HEK293 (cell line): ENCODE results near the gene C11orf98.

ENCODE experiments used
- CTCF ChIA-PET: fragments of 350-600 bp; formaldehyde crosslinking; extraction: SDS; loops from one replicate; lab custom pipeline; 2021; ENCODE audit warnings: antibody characterized with exemption; lab: Yijun Ruan, JAX
- POLR2A ChIA-PET: fragments of 300-600 bp; formaldehyde crosslinking; extraction: SDS; loops from one replicate; lab custom pipeline; 2020; ENCODE audit warnings: antibody characterized with exemption, inconsistent platforms; lab: Yijun Ruan, JAX
- H3K27ac ChIP-seq: fragments of 200-500 bp; sonication (Bioruptor generic); 2 replicates; pipeline ENCODE4 v1.5.1; 2014; ENCODE audit warnings: low read depth, low read length, control low read depth, inconsistent platforms; ENCODE audit errors: extremely low read depth
- H3K36me3 ChIP-seq, 2 experiments: fragments of 200-500 bp in 1 of 2; sonication (Bioruptor generic) in 1 of 2; 1 replicate in 1 of 2; 2 replicates in 1 of 2; pipeline ENCODE4 v1.5.1; 2014 to 2017; ENCODE audit warnings: inconsistent platforms in 2 of 2, low read length in 2 of 2; ENCODE audit not compliant: control insufficient read depth in 2 of 2, insufficient read depth in 1 of 2
- H3K4me1 ChIP-seq: fragments of 200-500 bp; sonication (Bioruptor generic); 2 replicates; pipeline ENCODE4 v1.5.1; 2014; ENCODE audit warnings: mild to moderate bottlenecking, low read length, inconsistent platforms; ENCODE audit not compliant: control insufficient read depth, insufficient read depth
- H3K4me3 ChIP-seq: 2 replicates; pipeline ENCODE4 v1.5.1; 2011; ENCODE audit warnings: low read depth, mild to moderate bottlenecking, control low read depth, low read length, moderate library complexity
- H3K9me3 ChIP-seq: fragments of 200-500 bp; sonication (Bioruptor generic); 2 replicates; pipeline ENCODE4 v1.5.1; 2014; ENCODE audit warnings: low read depth, low read length, inconsistent platforms; ENCODE audit not compliant: control insufficient read depth, insufficient read depth
- EGR2 ChIP-seq: fragments of 450-650 bp; formaldehyde crosslinking; IDR thresholded peaks from 2 replicates; pipeline ENCODE4 v1.5.1; 2016; ENCODE audit warnings: low read depth, missing biosample characterization, missing genetic modification characterization
- GLI2 ChIP-seq: fragments of 450-650 bp; formaldehyde crosslinking; IDR thresholded peaks from 2 replicates; pipeline ENCODE4; 2017; ENCODE audit warnings: missing biosample characterization, missing genetic modification characterization, low read depth, borderline replicate concordance
- KLF7 ChIP-seq: fragments of 450-650 bp; formaldehyde crosslinking; IDR thresholded peaks from 2 replicates; pipeline ENCODE4 v1.5.1; 2016; ENCODE audit warnings: missing biosample characterization, missing genetic modification characterization, borderline replicate concordance
- OSR2 ChIP-seq: fragments of 450-650 bp; formaldehyde crosslinking; IDR thresholded peaks from 2 replicates; pipeline ENCODE4 v1.5.1; 2016; ENCODE audit warnings: missing biosample characterization, missing genetic modification characterization
- SP2 ChIP-seq: fragments of 450-650 bp; formaldehyde crosslinking; IDR thresholded peaks from 2 replicates; pipeline ENCODE4 v1.5.1; 2016; ENCODE audit warnings: missing biosample characterization, missing genetic modification characterization
- SP3 ChIP-seq: fragments of 450-650 bp; formaldehyde crosslinking; IDR thresholded peaks from 2 replicates; pipeline ENCODE4 v1.5.1; 2016; ENCODE audit warnings: missing biosample characterization, missing genetic modification characterization
- TRIM28 ChIP-seq: IDR thresholded peaks from 2 replicates; pipeline ENCODE4 v1.6.1; 2011; ENCODE audit warnings: low read length, control low read depth, borderline replicate concordance
- ZFP69B ChIP-seq: fragments of 450-650 bp; formaldehyde crosslinking; IDR thresholded peaks from 2 replicates; pipeline ENCODE4 v1.5.1; 2016; ENCODE audit warnings: missing biosample characterization, missing genetic modification characterization
- ZNF221 ChIP-seq: fragments of 450-650 bp; formaldehyde crosslinking; IDR thresholded peaks from 2 replicates; pipeline ENCODE4 v1.5.1; 2017; ENCODE audit warnings: missing biosample characterization, missing genetic modification characterization, borderline replicate concordance
- ZNF311 ChIP-seq: fragments of 450-650 bp; formaldehyde crosslinking; IDR thresholded peaks from 2 replicates; pipeline ENCODE4 v1.5.1; 2017; ENCODE audit warnings: missing biosample characterization, missing genetic modification characterization, borderline replicate concordance
- ZNF324 ChIP-seq: fragments of 450-650 bp; formaldehyde crosslinking; IDR thresholded peaks from 2 replicates; pipeline ENCODE4 v1.5.1; 2016; ENCODE audit warnings: missing biosample characterization, missing genetic modification characterization
- ZNF350 ChIP-seq: fragments of 450-650 bp; formaldehyde crosslinking; IDR thresholded peaks from 2 replicates; pipeline ENCODE4 v1.5.0; 2017; ENCODE audit warnings: missing biosample characterization, mild to moderate bottlenecking, missing genetic modification characterization
- ZNF600 ChIP-seq: fragments of 450-650 bp; formaldehyde crosslinking; IDR thresholded peaks from 2 replicates; pipeline ENCODE4 v1.5.1; 2016; ENCODE audit warnings: missing biosample characterization, missing genetic modification characterization
- ZNF626 ChIP-seq: fragments of 450-650 bp; sonication (Bioruptor Pico); formaldehyde crosslinking; IDR thresholded peaks from 2 replicates; pipeline ENCODE4 v1.5.1; 2018; ENCODE audit warnings: missing biosample characterization, missing genetic modification characterization, inconsistent platforms
- ZNF664 ChIP-seq: fragments of 450-650 bp; formaldehyde crosslinking; IDR thresholded peaks from 2 replicates; pipeline ENCODE4 v1.5.1; 2016; ENCODE audit warnings: missing biosample characterization, missing genetic modification characterization
- TF ChIP-seq, protein P1 (sequence below): fragments of 450-650 bp; formaldehyde crosslinking; IDR thresholded peaks from 2 replicates; pipeline ENCODE4 v1.5.1; 2016; ENCODE audit warnings: missing biosample characterization, missing genetic modification characterization
- TF ChIP-seq, protein P2 (sequence below): fragments of 450-650 bp; formaldehyde crosslinking; IDR thresholded peaks from 2 replicates; pipeline ENCODE4 v1.5.1; 2016; ENCODE audit warnings: missing biosample characterization, missing genetic modification characterization
- TF ChIP-seq, protein P3 (sequence below): fragments of 450-650 bp; formaldehyde crosslinking; IDR thresholded peaks from 2 replicates; pipeline ENCODE4 v1.5.1; 2017; ENCODE audit warnings: missing biosample characterization, missing genetic modification characterization
- TF ChIP-seq, protein P4 (sequence below): fragments of 450-650 bp; formaldehyde crosslinking; IDR thresholded peaks from 2 replicates; pipeline ENCODE4 v1.5.1; 2017; ENCODE audit warnings: missing biosample characterization, missing genetic modification characterization
- TF ChIP-seq, protein P5 (sequence below): fragments of 450-650 bp; formaldehyde crosslinking; IDR thresholded peaks from 2 replicates; pipeline ENCODE4 v1.5.1; 2016; ENCODE audit warnings: missing biosample characterization, missing genetic modification characterization

The C11orf98 gene

DNA sequence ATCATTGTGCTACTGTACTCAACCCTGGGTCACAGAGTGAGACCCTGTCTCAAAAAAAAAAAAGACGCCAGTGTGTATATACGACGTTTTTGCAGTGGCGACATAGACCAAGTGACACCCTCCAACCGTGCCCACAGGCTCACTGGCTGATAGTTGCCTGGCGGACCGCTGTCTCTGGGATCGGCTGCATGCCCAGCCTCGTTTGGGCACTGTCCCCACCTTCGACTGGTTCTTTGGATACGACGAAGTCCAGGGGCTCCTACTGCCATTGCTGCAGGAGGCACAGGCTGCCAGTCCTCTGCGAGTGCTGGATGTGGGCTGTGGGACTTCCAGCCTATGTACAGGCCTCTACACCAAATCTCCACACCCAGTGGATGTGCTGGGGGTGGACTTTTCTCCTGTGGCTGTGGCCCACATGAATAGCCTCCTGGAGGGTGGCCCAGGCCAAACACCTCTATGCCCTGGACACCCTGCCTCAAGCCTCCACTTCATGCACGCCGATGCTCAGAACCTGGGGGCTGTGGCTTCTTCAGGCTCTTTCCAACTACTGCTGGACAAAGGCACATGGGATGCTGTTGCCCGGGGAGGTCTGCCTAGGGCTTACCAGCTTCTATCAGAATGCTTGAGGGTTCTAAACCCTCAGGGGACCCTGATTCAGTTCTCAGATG lies 1.4 kb upstream of the C11orf98 start:
- Histone ChIP-seq H3K27ac (no peak overlapping the region), H3K4me3 (no peak overlapping the region), H3K36me3 (peaks cover 0 to 43% of the 10 kb centered on the region in 2 experiments; a peak in 2 of 3 replicates), H3K4me1 (no peaks in the 10 kb centered on the region), H3K9me3 (no peaks in the 10 kb centered on the region)
- TF ChIP-seq ZNF664 (no peak), OSR2 (no peak), ZNF311 (no peak)
- TF ChIP-seq, protein P1, sequence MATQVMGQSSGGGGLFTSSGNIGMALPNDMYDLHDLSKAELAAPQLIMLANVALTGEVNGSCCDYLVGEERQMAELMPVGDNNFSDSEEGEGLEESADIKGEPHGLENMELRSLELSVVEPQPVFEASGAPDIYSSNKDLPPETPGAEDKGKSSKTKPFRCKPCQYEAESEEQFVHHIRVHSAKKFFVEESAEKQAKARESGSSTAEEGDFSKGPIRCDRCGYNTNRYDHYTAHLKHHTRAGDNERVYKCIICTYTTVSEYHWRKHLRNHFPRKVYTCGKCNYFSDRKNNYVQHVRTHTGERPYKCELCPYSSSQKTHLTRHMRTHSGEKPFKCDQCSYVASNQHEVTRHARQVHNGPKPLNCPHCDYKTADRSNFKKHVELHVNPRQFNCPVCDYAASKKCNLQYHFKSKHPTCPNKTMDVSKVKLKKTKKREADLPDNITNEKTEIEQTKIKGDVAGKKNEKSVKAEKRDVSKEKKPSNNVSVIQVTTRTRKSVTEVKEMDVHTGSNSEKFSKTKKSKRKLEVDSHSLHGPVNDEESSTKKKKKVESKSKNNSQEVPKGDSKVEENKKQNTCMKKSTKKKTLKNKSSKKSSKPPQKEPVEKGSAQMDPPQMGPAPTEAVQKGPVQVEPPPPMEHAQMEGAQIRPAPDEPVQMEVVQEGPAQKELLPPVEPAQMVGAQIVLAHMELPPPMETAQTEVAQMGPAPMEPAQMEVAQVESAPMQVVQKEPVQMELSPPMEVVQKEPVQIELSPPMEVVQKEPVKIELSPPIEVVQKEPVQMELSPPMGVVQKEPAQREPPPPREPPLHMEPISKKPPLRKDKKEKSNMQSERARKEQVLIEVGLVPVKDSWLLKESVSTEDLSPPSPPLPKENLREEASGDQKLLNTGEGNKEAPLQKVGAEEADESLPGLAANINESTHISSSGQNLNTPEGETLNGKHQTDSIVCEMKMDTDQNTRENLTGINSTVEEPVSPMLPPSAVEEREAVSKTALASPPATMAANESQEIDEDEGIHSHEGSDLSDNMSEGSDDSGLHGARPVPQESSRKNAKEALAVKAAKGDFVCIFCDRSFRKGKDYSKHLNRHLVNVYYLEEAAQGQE (tag by site-specific recombination), result no peak
- TF ChIP-seq, protein P2, sequence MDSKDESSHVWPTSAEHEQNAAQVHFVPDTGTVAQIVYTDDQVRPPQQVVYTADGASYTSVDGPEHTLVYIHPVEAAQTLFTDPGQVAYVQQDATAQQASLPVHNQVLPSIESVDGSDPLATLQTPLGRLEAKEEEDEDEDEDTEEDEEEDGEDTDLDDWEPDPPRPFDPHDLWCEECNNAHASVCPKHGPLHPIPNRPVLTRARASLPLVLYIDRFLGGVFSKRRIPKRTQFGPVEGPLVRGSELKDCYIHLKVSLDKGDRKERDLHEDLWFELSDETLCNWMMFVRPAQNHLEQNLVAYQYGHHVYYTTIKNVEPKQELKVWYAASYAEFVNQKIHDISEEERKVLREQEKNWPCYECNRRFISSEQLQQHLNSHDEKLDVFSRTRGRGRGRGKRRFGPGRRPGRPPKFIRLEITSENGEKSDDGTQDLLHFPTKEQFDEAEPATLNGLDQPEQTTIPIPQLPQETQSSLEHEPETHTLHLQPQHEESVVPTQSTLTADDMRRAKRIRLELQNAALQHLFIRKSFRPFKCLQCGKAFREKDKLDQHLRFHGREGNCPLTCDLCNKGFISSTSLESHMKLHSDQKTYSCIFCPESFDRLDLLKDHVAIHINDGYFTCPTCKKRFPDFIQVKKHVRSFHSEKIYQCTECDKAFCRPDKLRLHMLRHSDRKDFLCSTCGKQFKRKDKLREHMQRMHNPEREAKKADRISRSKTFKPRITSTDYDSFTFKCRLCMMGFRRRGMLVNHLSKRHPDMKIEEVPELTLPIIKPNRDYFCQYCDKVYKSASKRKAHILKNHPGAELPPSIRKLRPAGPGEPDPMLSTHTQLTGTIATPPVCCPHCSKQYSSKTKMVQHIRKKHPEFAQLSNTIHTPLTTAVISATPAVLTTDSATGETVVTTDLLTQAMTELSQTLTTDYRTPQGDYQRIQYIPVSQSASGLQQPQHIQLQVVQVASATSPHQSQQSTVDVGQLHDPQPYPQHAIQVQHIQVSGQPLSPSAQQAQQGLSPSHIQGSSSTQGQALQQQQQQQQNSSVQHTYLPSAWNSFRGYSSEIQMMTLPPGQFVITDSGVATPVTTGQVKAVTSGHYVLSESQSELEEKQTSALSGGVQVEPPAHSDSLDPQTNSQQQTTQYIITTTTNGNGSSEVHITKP (tag by site-specific recombination), result no peak
- CTCF ChIA-PET, result interaction anchor here (1.2 to 2.5 kb wide), 2 partner anchors 10 to 15 kb away, joined by 5 to 10 read pairs; no protein-coding TSS in a partner anchor
- POLR2A ChIA-PET, result interaction anchor here (1.0 to 5.0 kb wide), 13 partner anchors 8 to 93 kb away, joined by 3 to 79 read pairs (median 8); partner anchors contain the start of genes B3GAT3, EEF1G, GANAB and INTS5

DNA sequence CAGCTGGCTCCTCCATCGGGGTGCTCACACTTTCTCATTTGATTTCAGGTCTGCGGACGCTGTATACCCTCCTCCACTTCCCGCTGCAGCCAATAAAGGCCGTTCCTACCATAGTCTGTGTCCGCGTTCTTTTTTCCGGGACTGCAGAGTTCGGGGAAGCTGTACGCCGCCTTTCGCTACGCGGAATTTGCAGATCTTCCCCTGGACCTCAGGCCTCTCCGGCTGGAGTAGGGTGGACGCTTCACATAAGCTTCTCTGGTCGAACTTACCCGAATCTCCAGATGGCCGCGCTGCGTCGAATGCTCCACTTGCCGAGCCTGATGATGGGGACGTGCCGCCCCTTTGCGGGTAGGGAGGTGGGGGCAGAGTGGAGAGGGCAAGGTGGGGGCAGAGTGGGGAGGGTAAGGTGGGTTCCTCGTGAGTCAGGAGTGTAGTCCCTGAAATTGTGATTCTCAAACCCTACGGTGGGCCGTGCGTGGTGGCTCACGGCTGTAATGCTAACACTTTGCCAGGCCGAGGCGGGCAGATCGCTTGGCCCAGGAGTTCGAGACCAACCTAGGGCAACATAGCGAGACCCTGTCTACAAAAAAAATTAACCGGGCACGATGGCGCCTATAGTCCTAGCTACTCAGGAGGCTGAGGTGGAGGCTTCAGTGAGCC lies 719 bp upstream of the C11orf98 start:
- H3K27ac ChIP-seq, result peak overlapping the region; percentile 18; the same call in 1 of the 2 replicates
- no peaks in the 10 kb centered on the region for H3K4me1 ChIP-seq
- peak overlapping the region; percentile 30 for H3K4me3 ChIP-seq
- ChIA-PET CTCF (interaction anchor here (0.7 to 2.5 kb wide), 9 partner anchors 10 to 73 kb away, joined by 3 to 10 read pairs (median 3); partner anchors contain the start of gene HNRNPUL2), POLR2A (interaction anchor here (0.7 to 5.0 kb wide), 42 partner anchors 9 to 241 kb away, joined by 3 to 90 read pairs (median 6); partner anchors contain the start of genes B3GAT3, EEF1G, GANAB and HNRNPUL2)
- TF ChIP-seq GLI2 (tag by site-specific recombination), result no peak
- no peak for TF ChIP-seq SP2
- TF ChIP-seq KLF7, result no peak
- no peak for TF ChIP-seq SP3 (tag by site-specific recombination)
- TF ChIP-seq ZFP69B (tag by site-specific recombination), result no peak
- TF ChIP-seq, protein P3, sequence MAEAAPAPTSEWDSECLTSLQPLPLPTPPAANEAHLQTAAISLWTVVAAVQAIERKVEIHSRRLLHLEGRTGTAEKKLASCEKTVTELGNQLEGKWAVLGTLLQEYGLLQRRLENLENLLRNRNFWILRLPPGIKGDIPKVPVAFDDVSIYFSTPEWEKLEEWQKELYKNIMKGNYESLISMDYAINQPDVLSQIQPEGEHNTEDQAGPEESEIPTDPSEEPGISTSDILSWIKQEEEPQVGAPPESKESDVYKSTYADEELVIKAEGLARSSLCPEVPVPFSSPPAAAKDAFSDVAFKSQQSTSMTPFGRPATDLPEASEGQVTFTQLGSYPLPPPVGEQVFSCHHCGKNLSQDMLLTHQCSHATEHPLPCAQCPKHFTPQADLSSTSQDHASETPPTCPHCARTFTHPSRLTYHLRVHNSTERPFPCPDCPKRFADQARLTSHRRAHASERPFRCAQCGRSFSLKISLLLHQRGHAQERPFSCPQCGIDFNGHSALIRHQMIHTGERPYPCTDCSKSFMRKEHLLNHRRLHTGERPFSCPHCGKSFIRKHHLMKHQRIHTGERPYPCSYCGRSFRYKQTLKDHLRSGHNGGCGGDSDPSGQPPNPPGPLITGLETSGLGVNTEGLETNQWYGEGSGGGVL (tag by site-specific recombination), result no peak
- no peak for TF ChIP-seq ZNF221 (tag by site-specific recombination)
- no peak for TF ChIP-seq ZNF350 (tag by site-specific recombination)
- TF ChIP-seq ZNF324 (tag by site-specific recombination), result no peak
- TF ChIP-seq ZNF600 (tag by site-specific recombination), result no peak
- TF ChIP-seq TRIM28, result no peak
- TF ChIP-seq, protein P4, sequence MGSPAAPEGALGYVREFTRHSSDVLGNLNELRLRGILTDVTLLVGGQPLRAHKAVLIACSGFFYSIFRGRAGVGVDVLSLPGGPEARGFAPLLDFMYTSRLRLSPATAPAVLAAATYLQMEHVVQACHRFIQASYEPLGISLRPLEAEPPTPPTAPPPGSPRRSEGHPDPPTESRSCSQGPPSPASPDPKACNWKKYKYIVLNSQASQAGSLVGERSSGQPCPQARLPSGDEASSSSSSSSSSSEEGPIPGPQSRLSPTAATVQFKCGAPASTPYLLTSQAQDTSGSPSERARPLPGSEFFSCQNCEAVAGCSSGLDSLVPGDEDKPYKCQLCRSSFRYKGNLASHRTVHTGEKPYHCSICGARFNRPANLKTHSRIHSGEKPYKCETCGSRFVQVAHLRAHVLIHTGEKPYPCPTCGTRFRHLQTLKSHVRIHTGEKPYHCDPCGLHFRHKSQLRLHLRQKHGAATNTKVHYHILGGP (tag by site-specific recombination), result no peak
- TF ChIP-seq, protein P5, sequence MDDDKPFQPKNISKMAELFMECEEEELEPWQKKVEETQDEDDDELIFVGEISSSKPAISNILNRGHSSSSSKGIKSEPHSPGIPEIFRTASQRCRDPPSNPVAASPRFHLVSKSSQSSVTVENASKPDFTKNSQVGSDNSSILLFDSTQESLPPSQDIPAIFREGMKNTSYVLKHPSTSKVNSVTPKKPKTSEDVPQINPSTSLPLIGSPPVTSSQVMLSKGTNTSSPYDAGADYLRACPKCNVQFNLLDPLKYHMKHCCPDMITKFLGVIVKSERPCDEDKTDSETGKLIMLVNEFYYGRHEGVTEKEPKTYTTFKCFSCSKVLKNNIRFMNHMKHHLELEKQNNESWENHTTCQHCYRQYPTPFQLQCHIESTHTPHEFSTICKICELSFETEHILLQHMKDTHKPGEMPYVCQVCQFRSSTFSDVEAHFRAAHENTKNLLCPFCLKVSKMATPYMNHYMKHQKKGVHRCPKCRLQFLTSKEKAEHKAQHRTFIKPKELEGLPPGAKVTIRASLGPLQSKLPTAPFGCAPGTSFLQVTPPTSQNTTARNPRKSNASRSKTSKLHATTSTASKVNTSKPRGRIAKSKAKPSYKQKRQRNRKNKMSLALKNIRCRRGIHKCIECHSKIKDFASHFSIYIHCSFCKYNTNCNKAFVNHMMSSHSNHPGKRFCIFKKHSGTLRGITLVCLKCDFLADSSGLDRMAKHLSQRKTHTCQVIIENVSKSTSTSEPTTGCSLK, result no peak
- TF ChIP-seq ZNF626, result no peak
- no peak for TF ChIP-seq EGR2 (tag by site-specific recombination)
- peaks cover 0 to 43% of the 10 kb centered on the region in 2 experiments; a peak in 2 of 3 replicates for H3K36me3 ChIP-seq
- no peaks in the 10 kb centered on the region for H3K9me3 ChIP-seq
